Nephron progenitor cell (in vitro differentiated cells): ENCODE measurements around the gene OR4E1.
"Not testable (repeated sequence)": the region's sequence is repeated elsewhere in the genome, so short reads cannot be mapped to it uniquely, and the experiment has no call there.

Experiments used
- DNase-seq: peaks from one replicate; pipeline ENCODE4 v3.0.0; 2021
- H3K27ac Mint-ChIP-seq: 2 replicates; pipeline ENCODE4 v1.8.0; 2021; ENCODE audit warnings: mild to moderate bottlenecking, moderate library complexity, mixed read lengths
- H3K27me3 Mint-ChIP-seq: 2 replicates; pipeline ENCODE4 v1.8.0; 2021; ENCODE audit warnings: mild to moderate bottlenecking, low read depth, mixed read lengths; ENCODE audit not compliant: poor library complexity
- H3K36me3 Mint-ChIP-seq: 2 replicates; pipeline ENCODE4 v1.8.0; 2021; ENCODE audit warnings: low read depth, mixed read lengths
- H3K4me1 Mint-ChIP-seq: 2 replicates; pipeline ENCODE4 v1.8.0; 2021; ENCODE audit warnings: mixed read lengths
- H3K4me3 Mint-ChIP-seq: 2 replicates; pipeline ENCODE4 v1.8.0; 2021; ENCODE audit warnings: mild to moderate bottlenecking, moderate library complexity, mixed read lengths
- H3K9me3 Mint-ChIP-seq: 2 replicates; pipeline ENCODE4 v1.8.0; 2021; ENCODE audit warnings: mild to moderate bottlenecking, moderate library complexity, mixed read lengths
- TF ChIP-seq, protein P1 (sequence below): fragments of 200-600 bp; sonication (generic); IDR thresholded peaks from 2 replicates; pipeline ENCODE4 v1.5.0; 2021; ENCODE audit warnings: antibody characterized with exemption

The OR4E1 gene

DNA sequence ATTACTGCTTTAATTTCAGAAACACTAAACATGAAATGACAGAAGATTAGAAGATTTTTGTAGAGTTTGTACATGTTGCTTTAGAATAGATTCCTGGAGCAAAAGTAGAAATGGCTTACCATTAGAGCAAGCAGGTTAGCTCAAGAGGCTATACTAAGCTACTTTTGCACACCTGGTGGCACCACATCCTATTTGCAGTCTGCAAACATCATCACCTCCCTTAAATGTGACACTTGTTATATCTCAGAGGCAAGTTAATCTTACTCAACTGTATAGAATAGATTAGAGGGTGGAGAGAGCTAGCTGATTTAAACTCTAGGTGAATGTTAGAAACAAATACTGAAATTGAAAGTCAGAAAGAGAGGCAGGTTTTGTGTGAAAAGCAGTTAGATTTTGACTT is 30.7 kb upstream of the OR4E1 start:
- Mint-ChIP-seq H3K27ac (no peak overlapping the region), H3K4me1 (peaks cover 2% of the 10 kb centered on the region), H3K36me3 (no peaks in the 10 kb centered on the region), H3K4me3 (no peak overlapping the region), H3K27me3 (peaks cover 5% of the 10 kb centered on the region), H3K9me3 (peaks cover 15% of the 10 kb centered on the region)
- DNase-seq = no peak
- TF ChIP-seq, protein P1, sequence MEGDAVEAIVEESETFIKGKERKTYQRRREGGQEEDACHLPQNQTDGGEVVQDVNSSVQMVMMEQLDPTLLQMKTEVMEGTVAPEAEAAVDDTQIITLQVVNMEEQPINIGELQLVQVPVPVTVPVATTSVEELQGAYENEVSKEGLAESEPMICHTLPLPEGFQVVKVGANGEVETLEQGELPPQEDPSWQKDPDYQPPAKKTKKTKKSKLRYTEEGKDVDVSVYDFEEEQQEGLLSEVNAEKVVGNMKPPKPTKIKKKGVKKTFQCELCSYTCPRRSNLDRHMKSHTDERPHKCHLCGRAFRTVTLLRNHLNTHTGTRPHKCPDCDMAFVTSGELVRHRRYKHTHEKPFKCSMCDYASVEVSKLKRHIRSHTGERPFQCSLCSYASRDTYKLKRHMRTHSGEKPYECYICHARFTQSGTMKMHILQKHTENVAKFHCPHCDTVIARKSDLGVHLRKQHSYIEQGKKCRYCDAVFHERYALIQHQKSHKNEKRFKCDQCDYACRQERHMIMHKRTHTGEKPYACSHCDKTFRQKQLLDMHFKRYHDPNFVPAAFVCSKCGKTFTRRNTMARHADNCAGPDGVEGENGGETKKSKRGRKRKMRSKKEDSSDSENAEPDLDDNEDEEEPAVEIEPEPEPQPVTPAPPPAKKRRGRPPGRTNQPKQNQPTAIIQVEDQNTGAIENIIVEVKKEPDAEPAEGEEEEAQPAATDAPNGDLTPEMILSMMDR = no peak

DNA sequence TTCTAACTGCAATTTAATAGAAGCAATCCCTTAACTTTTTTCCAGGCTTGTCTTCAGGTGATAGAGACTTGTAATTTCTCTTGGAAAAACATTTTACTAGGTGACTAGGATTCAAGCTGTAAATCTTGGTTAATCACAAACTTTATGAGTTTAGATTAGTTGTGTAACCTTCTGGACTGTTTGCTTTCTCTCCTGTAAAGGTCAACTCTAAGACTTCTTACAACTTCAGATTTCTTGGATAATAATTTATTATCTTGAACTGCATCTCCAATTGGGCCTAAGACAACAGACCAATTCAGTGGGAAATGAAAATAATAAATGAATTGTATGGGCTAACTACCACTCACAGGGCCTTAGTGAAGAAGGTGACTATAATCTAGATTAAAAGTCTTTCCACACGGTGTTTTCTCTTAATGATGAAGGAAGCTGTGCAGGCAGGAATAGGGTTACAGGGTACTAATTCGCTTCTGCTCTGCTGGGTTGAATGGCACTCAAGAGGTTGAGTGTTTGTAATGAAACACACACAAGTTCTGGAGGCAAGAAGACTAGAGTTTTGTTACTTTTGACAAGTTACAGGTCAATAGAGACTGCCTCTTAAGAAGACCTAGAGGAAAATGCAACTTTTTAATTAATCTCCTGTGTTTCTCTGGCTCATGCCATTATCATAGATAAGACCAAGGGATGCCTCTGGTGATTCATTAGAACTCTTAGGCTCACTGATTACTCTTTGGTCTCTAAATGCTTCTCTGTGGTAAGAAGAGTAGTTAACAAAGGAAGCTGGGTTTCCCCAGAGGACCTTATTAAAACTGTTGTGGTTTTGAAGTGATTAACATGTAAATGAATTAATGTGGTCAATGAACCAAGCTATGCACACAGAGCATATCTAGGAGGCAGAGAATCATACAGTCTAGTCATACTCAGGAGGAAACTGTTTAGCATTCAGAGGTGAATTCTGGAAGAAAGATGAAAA is 30.0 kb upstream of the OR4E1 start:
- Mint-ChIP-seq H3K27me3 (peaks cover 5% of the 10 kb centered on the region), H3K4me1 (peaks cover 5% of the 10 kb centered on the region), H3K9me3 (peaks cover 15% of the 10 kb centered on the region), H3K4me3 (no peak overlapping the region), H3K36me3 (no peaks in the 10 kb centered on the region), H3K27ac (no peak overlapping the region)
- no peak for DNase-seq
- TF ChIP-seq, protein P1 = no peak

DNA sequence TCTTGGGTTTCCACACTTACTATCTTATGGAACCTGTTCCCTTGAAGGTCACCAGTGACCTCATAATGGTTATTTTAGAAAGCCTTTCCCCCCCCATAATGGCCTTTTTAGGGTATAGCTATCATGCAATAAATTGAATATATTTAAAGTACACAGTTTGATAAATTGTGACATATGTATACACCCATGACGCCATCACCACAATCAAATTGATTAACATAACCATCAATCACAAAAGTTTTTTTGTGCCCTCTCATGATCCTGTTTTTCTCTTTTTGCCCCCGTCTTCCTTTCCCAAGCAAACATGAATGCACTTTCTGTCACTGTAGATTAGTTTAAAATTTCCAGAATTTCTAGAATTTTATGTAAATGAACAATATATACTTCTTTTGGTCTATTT is 28.7 kb upstream of the OR4E1 start:
- H3K36me3 Mint-ChIP-seq = no peaks in the 10 kb centered on the region
- peaks cover 15% of the 10 kb centered on the region for H3K9me3 Mint-ChIP-seq
- peaks cover 5% of the 10 kb centered on the region for H3K27me3 Mint-ChIP-seq
- TF ChIP-seq, protein P1 = no peak
- no peak overlapping the region for H3K4me3 Mint-ChIP-seq
- H3K27ac Mint-ChIP-seq = no peak overlapping the region
- DNase-seq = no peak
- peaks cover 5% of the 10 kb centered on the region for H3K4me1 Mint-ChIP-seq

DNA sequence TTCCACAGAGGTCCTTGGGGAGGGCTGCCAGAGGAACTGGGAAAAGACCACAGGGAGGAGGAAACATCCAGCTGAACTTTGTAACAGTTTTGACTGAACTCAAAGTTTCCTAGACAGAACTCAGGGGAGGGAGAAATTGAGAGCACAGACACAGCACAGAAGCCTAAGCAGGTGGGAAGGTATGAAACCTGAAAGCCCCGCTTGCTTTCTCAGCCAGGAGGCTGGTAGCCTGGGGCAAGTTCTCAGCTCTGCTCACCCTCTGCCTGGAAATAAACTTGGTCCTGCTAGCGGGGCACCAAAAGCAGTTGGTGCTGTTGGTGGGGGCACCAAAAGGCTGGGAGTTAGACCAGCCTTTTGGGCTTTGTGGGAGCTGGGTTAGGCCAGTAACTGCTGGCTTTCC is 25.9 kb upstream of the OR4E1 start:
- H3K27me3 Mint-ChIP-seq = peaks cover 5% of the 10 kb centered on the region
- H3K4me1 Mint-ChIP-seq = peaks cover 5% of the 10 kb centered on the region
- H3K9me3 Mint-ChIP-seq = peaks cover 3% of the 10 kb centered on the region
- no peak for DNase-seq
- TF ChIP-seq, protein P1 = no peak
- H3K4me3 Mint-ChIP-seq = no peak overlapping the region
- no peak overlapping the region for H3K27ac Mint-ChIP-seq
- H3K36me3 Mint-ChIP-seq = no peaks in the 10 kb centered on the region

DNA sequence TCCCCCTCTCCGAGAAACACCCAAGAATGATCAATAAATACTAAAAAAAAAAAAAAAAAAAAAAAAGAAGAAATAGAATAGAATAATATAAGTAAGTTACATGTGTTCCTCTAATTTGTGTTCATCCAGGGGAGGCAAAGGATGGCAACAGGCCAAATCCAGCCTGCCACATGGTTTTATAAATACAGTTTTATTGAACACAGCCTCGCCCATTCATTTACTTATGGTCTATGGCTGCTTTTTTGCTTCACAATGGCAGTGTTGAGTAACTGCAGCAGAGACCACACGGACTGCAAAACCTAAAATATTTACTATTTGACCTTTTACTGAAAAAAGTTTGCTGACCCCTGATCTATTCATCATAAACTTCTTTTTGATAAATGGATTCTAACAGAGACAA is 24.9 kb upstream of the OR4E1 start:
- not testable (repeated sequence) for H3K4me3 Mint-ChIP-seq, H3K36me3 Mint-ChIP-seq, DNase-seq, H3K9me3 Mint-ChIP-seq, H3K27ac Mint-ChIP-seq, H3K4me1 Mint-ChIP-seq, H3K27me3 Mint-ChIP-seq

DNA sequence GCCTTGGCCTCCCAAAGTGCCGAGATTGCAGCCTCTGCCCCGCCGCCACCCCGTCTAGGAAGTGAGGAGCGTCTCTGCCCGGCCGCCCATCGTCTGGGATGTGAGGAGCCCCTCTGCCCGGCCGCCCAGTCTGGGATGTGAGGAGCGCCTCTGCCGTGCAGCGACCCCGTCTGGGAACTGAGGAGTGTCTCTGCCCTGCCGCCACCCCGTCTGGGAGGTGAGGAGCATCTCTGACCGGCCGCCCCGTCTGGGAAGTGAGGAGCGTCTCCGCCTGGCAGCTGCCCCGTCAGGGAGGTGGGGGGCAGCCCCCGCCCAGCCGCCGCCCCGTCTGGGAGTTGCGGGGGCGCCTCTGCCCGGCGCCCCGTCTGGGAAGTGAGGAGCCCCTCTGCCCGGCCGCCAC is 24.0 kb upstream of the OR4E1 start:
- not testable (repeated sequence) for H3K9me3 Mint-ChIP-seq, H3K4me3 Mint-ChIP-seq, H3K27ac Mint-ChIP-seq, H3K4me1 Mint-ChIP-seq, DNase-seq, H3K27me3 Mint-ChIP-seq, H3K36me3 Mint-ChIP-seq

DNA sequence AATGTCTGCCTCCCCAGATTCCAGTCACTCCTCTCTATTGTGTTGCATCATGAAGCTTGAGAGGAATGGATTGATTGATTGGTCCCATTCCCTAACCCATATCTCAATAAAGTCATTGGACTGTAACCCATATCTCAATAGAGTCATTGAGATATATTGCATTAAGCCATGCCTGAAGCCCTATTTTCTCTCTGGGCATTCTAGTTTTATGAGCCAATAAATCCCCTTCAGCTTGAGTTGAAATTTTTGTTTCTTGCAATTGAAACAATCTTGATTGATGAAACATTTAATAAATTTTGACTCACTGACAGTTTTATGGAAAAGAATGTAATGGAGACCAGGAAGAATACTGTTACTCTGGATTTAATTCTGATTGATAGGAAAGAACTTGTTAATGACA is 20.8 kb upstream of the OR4E1 start:
- Mint-ChIP-seq H3K9me3 (peaks cover 5% of the 10 kb centered on the region), H3K4me3 (no peak overlapping the region), H3K4me1 (peaks cover 4% of the 10 kb centered on the region), H3K27ac (no peak overlapping the region), H3K36me3 (no peaks in the 10 kb centered on the region), H3K27me3 (peaks cover 13% of the 10 kb centered on the region)
- DNase-seq = no peak
- TF ChIP-seq, protein P1 = no peak
